Endothelial cell of umbilical vein (primary cell): ENCODE results near the gene MUC5AC.

Source experiments
- CTCF ChIP-seq, 2 donors: IDR thresholded peaks; 1 replicate in 1 of 2; 2 replicates in 1 of 2; pipeline ENCODE4 v1.5.1; 2011; ENCODE audit warnings: low read length in 2 of 2, mild to moderate bottlenecking in 2 of 2, moderate library complexity in 2 of 2, control low read depth in 1 of 2, inconsistent platforms in 1 of 2, low read depth in 1 of 2; ENCODE audit not compliant: insufficient read depth in 1 of 2; ENCODE audit errors: extremely low read depth in 1 of 2
- EZH2 ChIP-seq: IDR thresholded peaks from 2 replicates; pipeline ENCODE4 v1.6.1; 2012; ENCODE audit warnings: borderline replicate concordance, low read depth, mild to moderate bottlenecking, moderate library complexity, low read length, inconsistent platforms; ENCODE audit not compliant: severe bottlenecking
- FOS ChIP-seq: IDR thresholded peaks from 2 replicates; pipeline ENCODE4 v1.6.1; 2011; ENCODE audit warnings: mild to moderate bottlenecking, low read length, moderate library complexity, borderline replicate concordance; ENCODE audit not compliant: insufficient read depth
- MYC ChIP-seq: IDR thresholded peaks from one replicate; pipeline ENCODE4 v1.6.1; 2011; ENCODE audit warnings: mild to moderate bottlenecking, low read depth, low read length
- POLR2A ChIP-seq: IDR thresholded peaks from 2 replicates; pipeline ENCODE4 v1.6.1; 2012; ENCODE audit warnings: low read depth, mild to moderate bottlenecking, control low read depth, low read length

- TF ChIP-seq CTCF (IDR thresholded peaks at IDR 0.05; ENCODE audit: extremely low read depth in 1 of 2, insufficient read depth in 1 of 2, low read depth in 1 of 2, low read length in 2 of 2) (no peak), POLR2A (no peak), EZH2 (no peak), MYC (no peak), FOS (no peak)
These were observed 17.0 kb downstream of the MUC5AC start for GRCh38 chr11:1174441-1175370.
